H1 (cell line): ENCODE measurements around the gene VPS13D. TPM values are rescaled to one million over a fixed set of nuclear protein-coding genes. Genes with fewer than 3 reads are reported as not detected.

ENCODE experiments used
- CTCF ChIA-PET: fragments of 300-600 bp; sonication (Branson Sonifier 250); formaldehyde crosslinking; loops from one replicate; lab custom pipeline; 2021; ENCODE audit not compliant: partially characterized antibody; lab: Charles Lee
- POLR2A ChIA-PET: fragments of 300-600 bp; sonication (Branson Sonifier 250); formaldehyde crosslinking; loops from one replicate; lab custom pipeline; 2021; ENCODE audit warnings: inconsistent platforms; ENCODE audit not compliant: partially characterized antibody; lab: Charles Lee
- DNase-seq, 2 experiments: peaks; one replicate each; pipeline versions ENCODE4 v3.0.0 to v3.0.0-alpha.2; 2010 to 2022; ENCODE audit warnings: low spot score in 2 of 2, low read depth in 1 of 2, mixed read lengths in 1 of 2
- FAIRE-seq: peaks from 2 replicates; lab custom pipeline; 2011; peaks lifted over from hg19 to GRCh38; lab: Jason Lieb, UNC
- H2AFZ ChIP-seq: 2 replicates; pipeline ENCODE4 v1.8.1; 2012; ENCODE audit warnings: low read length, inconsistent platforms
- H2AK5ac ChIP-seq: 2 replicates; pipeline ENCODE4 v1.6.1; 2013; ENCODE audit warnings: low read depth, low read length
- H2BK120ac ChIP-seq: replicated peaks from 2 replicates; pipeline ENCODE3; 2013; ENCODE audit warnings: low read depth, low read length, inconsistent platforms
- H2BK12ac ChIP-seq: 2 replicates; pipeline ENCODE4 v1.6.1; 2013; ENCODE audit warnings: low read depth, low read length
- H2BK15ac ChIP-seq: 2 replicates; pipeline ENCODE4 v1.6.1; 2013; ENCODE audit warnings: low read length
- H2BK20ac ChIP-seq: 2 replicates; pipeline ENCODE4 v1.6.1; 2013; ENCODE audit warnings: low read length
- H2BK5ac ChIP-seq: 2 replicates; pipeline ENCODE4 v1.6.1; 2013; ENCODE audit warnings: low read depth, low read length
- H3K14ac ChIP-seq: 2 replicates; pipeline ENCODE4 v1.6.1; 2013; ENCODE audit warnings: inconsistent platforms; ENCODE audit not compliant: insufficient read length
- H3K18ac ChIP-seq: 2 replicates; pipeline ENCODE4 v1.6.1; 2013; ENCODE audit warnings: low read length; ENCODE audit errors: extremely low read depth
- H3K23ac ChIP-seq: 2 replicates; pipeline ENCODE4 v1.6.1; 2013; ENCODE audit warnings: inconsistent platforms; ENCODE audit not compliant: insufficient read length
- H3K23me2 ChIP-seq: 2 replicates; pipeline ENCODE4 v1.6.1; 2013; ENCODE audit warnings: low read depth, low read length
- H3K27ac ChIP-seq: 2 replicates; pipeline ENCODE4 v1.6.1; 2011; ENCODE audit warnings: low read depth, low read length, inconsistent platforms
- H3K27me3 ChIP-seq, 4 experiments: replicated peaks in 1 of 4; 1 replicate in 1 of 4; 2 replicates in 3 of 4; pipeline versions ENCODE4 v1.6.1 to v1.8.1; 2011 to 2013; ENCODE audit warnings: low read length in 3 of 4, mild to moderate bottlenecking in 3 of 4, inconsistent platforms in 2 of 4, mixed read lengths in 2 of 4, moderate library complexity in 1 of 4; ENCODE audit not compliant: control insufficient read depth in 3 of 4, insufficient read depth in 3 of 4; ENCODE audit errors: extremely low read depth in 1 of 4
- H3K36me3 ChIP-seq, 4 experiments: 2 replicates each; pipeline versions ENCODE4 v1.6.1 to v1.8.1; 2011 to 2013; ENCODE audit warnings: mild to moderate bottlenecking in 4 of 4, low read length in 3 of 4, moderate library complexity in 2 of 4, control low read depth in 1 of 4, inconsistent platforms in 1 of 4; ENCODE audit not compliant: insufficient read depth in 4 of 4, control insufficient read depth in 2 of 4
- H3K4ac ChIP-seq: replicated peaks from 2 replicates; pipeline ENCODE3; 2013; ENCODE audit warnings: low read length, low read depth, mixed read lengths, inconsistent platforms; ENCODE audit not compliant: insufficient read length
- H3K4me1 ChIP-seq, 4 experiments: replicated peaks in 1 of 4; 1 replicate in 1 of 4; 2 replicates in 3 of 4; pipeline versions ENCODE4 v1.6.1 to v1.8.1; 2011 to 2013; ENCODE audit warnings: low read length in 3 of 4, inconsistent platforms in 2 of 4, mixed read lengths in 1 of 4; ENCODE audit not compliant: insufficient read depth in 4 of 4, control insufficient read depth in 3 of 4
- H3K4me2 ChIP-seq, 2 experiments: 2 replicates each; pipeline versions ENCODE4 v1.6.1 to v1.8.1; 2011 to 2013; ENCODE audit warnings: low read depth in 2 of 2, low read length in 2 of 2, control low read depth in 1 of 2, inconsistent platforms in 1 of 2, mild to moderate bottlenecking in 1 of 2; ENCODE audit not compliant: insufficient read depth in 1 of 2
- H3K4me3 ChIP-seq, 4 experiments: fragments of 200-600, 300-600 bp in 1 of 4; sonication (generic), shearing (Covaris generic), sonication (Bioruptor Twin) in 1 of 4; 2 replicates each; pipeline versions ENCODE4 v1.5.1 to v1.8.1; 2011 to 2016; ENCODE audit warnings: low read length in 4 of 4, low read depth in 3 of 4, control low read depth in 2 of 4, inconsistent platforms in 2 of 4, mild to moderate bottlenecking in 2 of 4, mixed read lengths in 1 of 4, moderate library complexity in 1 of 4; ENCODE audit not compliant: insufficient read depth in 2 of 4; ENCODE audit errors: extremely low read depth in 1 of 4
- H3K56ac ChIP-seq: replicated peaks from 2 replicates; pipeline ENCODE3; 2013; ENCODE audit warnings: low read depth, mild to moderate bottlenecking, mixed read lengths, low read length, inconsistent platforms; ENCODE audit not compliant: insufficient read length
- H3K79me1 ChIP-seq: 2 replicates; pipeline ENCODE4 v1.6.1; 2013; ENCODE audit warnings: low read depth, low read length, control low read depth
- H3K79me2 ChIP-seq, 2 experiments: 2 replicates each; pipeline versions ENCODE4 v1.6.1 to v1.8.1; 2012 to 2013; ENCODE audit warnings: low read length in 2 of 2, mild to moderate bottlenecking in 2 of 2, inconsistent platforms in 1 of 2; ENCODE audit not compliant: insufficient read depth in 2 of 2, control insufficient read depth in 1 of 2
- H3K9ac ChIP-seq, 4 experiments: replicated peaks in 1 of 4; 1 replicate in 1 of 4; 2 replicates in 3 of 4; pipeline versions ENCODE4 v1.6.1 to v1.8.1; 2011 to 2013; ENCODE audit warnings: low read depth in 3 of 4, low read length in 3 of 4, control low read depth in 2 of 4, mild to moderate bottlenecking in 2 of 4, moderate library complexity in 2 of 4, inconsistent platforms in 1 of 4; ENCODE audit errors: extremely low read depth in 1 of 4
- H3K9me3 ChIP-seq, 2 experiments: 2 replicates each; pipeline versions ENCODE4 v1.6.1 to v1.8.1; 2012 to 2013; ENCODE audit warnings: mild to moderate bottlenecking in 2 of 2, moderate library complexity in 2 of 2, control low read depth in 1 of 2, inconsistent platforms in 1 of 2, low read depth in 1 of 2, low read length in 1 of 2, mixed read lengths in 1 of 2; ENCODE audit not compliant: insufficient read depth in 2 of 2
- H4K20me1 ChIP-seq, 2 experiments: replicated peaks in 1 of 2; 2 replicates each; pipeline versions ENCODE3 to v1.8.1; 2011 to 2013; ENCODE audit warnings: inconsistent platforms in 2 of 2, low read length in 2 of 2, mild to moderate bottlenecking in 1 of 2; ENCODE audit not compliant: insufficient read depth in 2 of 2, control insufficient read depth in 1 of 2
- H4K5ac ChIP-seq: 2 replicates; pipeline ENCODE4 v1.6.1; 2013; ENCODE audit warnings: low read length, low read depth, mixed read lengths, inconsistent platforms; ENCODE audit not compliant: insufficient read length
- H4K8ac ChIP-seq: 2 replicates; pipeline ENCODE4 v1.8.0; 2013; ENCODE audit warnings: mild to moderate bottlenecking, moderate library complexity, low read length, inconsistent platforms; ENCODE audit not compliant: insufficient read depth; ENCODE audit errors: extremely low read depth
- H4K91ac ChIP-seq: replicated peaks from 2 replicates; pipeline ENCODE3; 2013; ENCODE audit warnings: low read length, mixed read lengths, inconsistent platforms; ENCODE audit not compliant: insufficient read length
- EZH2 ChIP-seq: fragments of 200-600 bp; sonication (generic); IDR thresholded peaks from 2 replicates; pipeline ENCODE4 v1.7.1; 2012; ENCODE audit warnings: low read depth, mild to moderate bottlenecking, moderate library complexity, low read length, inconsistent platforms; ENCODE audit not compliant: severe bottlenecking
- SIN3A ChIP-seq, 2 experiments: IDR thresholded peaks in 1 of 2; conservative IDR thresholded peaks in 1 of 2; 2 replicates each; pipeline ENCODE4 v1.6.1; 2011 to 2012; ENCODE audit warnings: low read length in 2 of 2, improper control_type of control experiment in 1 of 2, low read depth in 1 of 2, mild to moderate bottlenecking in 1 of 2
- USF2 ChIP-seq: IDR thresholded peaks from 2 replicates; pipeline ENCODE4 v1.6.1; 2011; ENCODE audit warnings: low read length, improper control_type of control experiment
- WGBS, 2 experiments: shearing (Covaris generic) in 1 of 2; methylation state at CpG; one replicate each; pipeline versions ENCODE4 v1.1.6 to v1.1.7; 2013 to 2015; ENCODE audit warnings: low lambda C conversion rate in 2 of 2, mixed read lengths in 2 of 2, inconsistent platforms in 1 of 2, low coverage in 1 of 2, missing lambda C conversion rate in 1 of 2; ENCODE audit not compliant: insufficient replicate concordance in 2 of 2, insufficient coverage in 1 of 2, insufficient read length in 1 of 2; ENCODE audit errors: extremely low coverage in 1 of 2, missing lambda C conversion rate in 1 of 2; 5-methylcytosine and 5-hydroxymethylcytosine counted together
- polyA plus RNA-seq, 7 experiments: library from polyadenylated mRNA; depleted of rRNA in 3 of 7; stranded (reverse) in 5 of 7; unstranded in 2 of 7; fragments of >200 nt in 5 of 7; fragments of 200-250 nt in 2 of 7; gene quantifications; 1 replicate in 5 of 7; 2 replicates in 1 of 7; 4 replicates in 1 of 7; pipeline versions ENCODE4 v1.2.1 to v1.2.3, GENCODE V29; 2011 to 2013; ENCODE audit warnings: missing spikeins in 2 of 7, mixed read lengths in 2 of 7
- total RNA-seq: library from RNA; stranded (reverse); fragmentation: NEBNext Ultra II Directional; extraction: Animal tissue kit (Norgen Biotek cat#: 25700); gene quantifications from 2 replicates; pipeline ENCODE4 v1.2.1, GENCODE V29; 2021

VPS13D gene
- total and polyA plus RNA-seq, 2 of the 8 experiments (the other 6 are each of a cell fraction or from before 2014, with no cell fraction given), result 10.9 to 31.2 TPM

GRCh38 chr1:12524266-12524665 is 294.4 kb downstream of the VPS13D start:
- Histone ChIP-seq H3K9me3 (no peaks in the 10 kb centered on the region), H3K9ac (no peak overlapping the region), H2BK12ac (no peak overlapping the region), H2BK5ac (no peak overlapping the region), H3K4me1 (no peaks in the 10 kb centered on the region; a peak in 1 of 7 replicates), H4K8ac (no peak overlapping the region), H4K20me1 (no peaks in the 10 kb centered on the region), H3K56ac (no peak overlapping the region), H3K23ac (no peak overlapping the region), H3K4me2 (no peak overlapping the region), H4K91ac (no peak overlapping the region), H2BK20ac (no peak overlapping the region), H3K79me1 (no peaks in the 10 kb centered on the region), H2BK120ac (no peak overlapping the region), H3K27me3 (no peaks in the 10 kb centered on the region), H3K27ac (no peak overlapping the region), H3K23me2 (no peaks in the 10 kb centered on the region), H3K4ac (no peak overlapping the region), H4K5ac (no peak overlapping the region), H2AK5ac (no peak overlapping the region), H3K14ac (no peak overlapping the region), H3K18ac (no peak overlapping the region), H2AFZ (no peak overlapping the region), H3K79me2 (no peaks in the 10 kb centered on the region), H3K36me3 (no peaks in the 10 kb centered on the region; a peak in 2 of 8 replicates), H2BK15ac (no peak overlapping the region), H3K4me3 (no peak overlapping the region)
- DNase-seq, result no peak
- WGBS, 2 experiments, result 100% methylated on average over 2 of the region's 2 CpGs; no CpG with 5 or more reads in 1 of the 2 experiments
- POLR2A ChIA-PET, result no interaction called here
- FAIRE-seq, result no peak
- TF ChIP-seq USF2 (no peak), EZH2 (no peak), SIN3A (conservative IDR thresholded peaks at IDR 0.05 in 1 of 2, IDR thresholded peaks at IDR 0.05 in 1 of 2; ENCODE audit: low read depth in 1 of 2, low read length in 2 of 2) (no peak)
- CTCF ChIA-PET, result interaction anchor here (0.9 kb wide), 1 partner anchor 13 kb away, joined by 3 read pairs; no protein-coding TSS in a partner anchor
